IPS-NIHi11 (cell line): ENCODE measurements around the gene IL1B.

Experiments
- DNase-seq: peaks from one replicate; pipeline ENCODE4 v3.0.0; 2012; ENCODE audit warnings: mixed read lengths, low spot score

The IL1B gene

DNA sequence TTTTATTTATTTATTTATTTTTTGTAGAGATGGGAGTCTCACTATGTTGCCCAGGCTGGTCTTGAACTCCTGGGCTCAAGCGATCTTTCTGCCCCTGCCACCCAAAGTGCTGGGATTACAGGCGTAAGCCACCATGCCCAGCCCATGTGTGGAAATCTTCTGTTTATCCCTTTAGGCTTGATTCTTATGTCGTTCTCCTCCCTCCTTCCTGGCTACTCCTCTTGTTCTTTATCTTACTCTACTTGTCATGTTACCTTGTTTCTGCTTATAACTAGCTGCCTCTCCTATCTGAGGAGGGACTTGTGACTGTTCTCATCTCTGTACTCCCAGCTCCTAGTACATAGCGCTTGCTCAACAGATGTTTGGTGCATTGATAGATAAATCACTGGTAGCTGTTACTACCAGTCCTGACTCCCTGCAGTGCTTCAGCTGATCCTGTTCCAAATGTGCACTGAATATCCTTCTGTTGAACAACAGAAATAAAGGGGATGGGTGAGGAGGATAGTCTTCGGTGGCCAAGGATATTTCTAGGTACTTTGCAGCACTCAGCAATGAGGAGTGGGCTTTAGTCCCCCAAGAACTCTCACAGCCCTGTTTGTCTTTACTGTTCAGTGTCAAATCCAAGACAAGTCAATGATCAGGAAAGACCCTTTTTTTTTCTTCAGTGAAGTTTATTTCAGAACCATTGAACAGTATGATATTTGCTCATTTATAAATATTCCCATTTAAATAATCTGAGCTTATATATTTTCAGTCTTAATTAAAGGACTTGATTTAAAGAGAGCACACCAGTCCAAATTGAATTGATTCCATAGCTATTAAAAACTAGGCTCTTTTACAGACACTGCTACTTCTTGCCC, 7.2 kb downstream of the IL1B start:
- no peak for DNase-seq

DNA sequence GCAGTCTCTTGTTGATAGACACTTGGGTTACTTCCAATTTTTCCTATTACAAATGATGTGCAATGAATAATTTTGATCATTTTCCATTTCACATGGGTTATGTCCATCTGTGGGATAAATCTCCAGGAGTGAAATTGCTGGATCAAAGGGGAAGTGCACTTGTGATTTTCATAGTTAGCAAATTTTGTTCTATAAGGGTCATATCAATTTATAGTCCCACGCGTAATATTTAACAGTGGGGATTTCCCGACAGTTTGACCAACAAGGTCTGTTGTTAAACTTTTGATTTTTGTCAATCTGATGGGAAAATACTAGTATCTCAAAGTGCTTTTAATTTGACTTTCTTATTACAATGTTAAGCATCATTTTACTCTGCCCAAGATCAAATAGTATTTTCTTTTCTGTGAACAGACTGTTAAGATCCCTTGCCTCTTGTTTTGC, 8.3 kb downstream of the IL1B start:
- DNase-seq: no peak

DNA sequence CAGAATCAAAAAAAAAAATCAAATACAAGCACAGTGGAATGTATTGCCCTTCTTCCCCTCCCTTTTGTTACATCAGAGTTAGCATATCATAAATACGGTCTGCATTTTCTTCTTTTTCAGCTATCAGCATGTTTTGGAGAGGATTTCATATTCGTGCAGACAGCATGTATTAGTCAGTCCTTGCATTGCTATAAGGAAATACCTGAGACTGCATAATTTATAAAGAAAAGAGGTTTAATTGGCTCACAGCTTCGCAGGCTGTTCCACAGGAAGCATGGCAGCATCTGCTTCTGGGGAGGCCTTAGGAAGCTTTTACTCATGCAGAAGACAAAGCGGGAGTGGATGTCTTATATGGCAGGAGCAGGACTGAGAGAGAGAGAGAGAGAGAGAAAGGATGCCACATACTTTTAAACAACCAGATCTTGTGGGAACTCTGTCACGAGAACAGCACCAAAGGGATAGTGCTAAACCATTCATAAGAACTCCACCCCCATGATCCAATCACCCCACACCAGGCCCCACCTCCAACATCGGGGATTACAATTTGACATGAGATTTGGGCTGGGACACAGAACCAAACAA, 8.9 kb downstream of the IL1B start:
- no peak for DNase-seq

DNA sequence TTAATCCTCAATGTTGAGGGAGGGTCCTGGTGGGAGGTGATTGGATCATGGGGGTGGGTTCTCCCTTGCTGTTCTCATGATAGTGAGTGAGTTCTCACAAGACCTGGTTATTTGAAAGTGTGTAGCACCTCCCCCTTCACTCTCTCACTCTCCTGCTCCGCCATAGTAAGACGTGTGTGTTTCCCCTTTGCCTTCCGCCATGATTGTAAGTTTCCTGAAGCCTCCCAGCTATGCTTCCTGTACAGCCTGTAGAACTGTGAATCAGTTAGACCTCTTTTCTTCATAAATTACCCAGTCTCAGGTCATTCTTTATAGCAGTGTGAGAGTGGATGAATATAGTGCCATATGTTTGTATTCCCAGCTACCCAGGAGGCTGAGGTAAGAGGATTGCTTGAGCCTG, 9.6 kb downstream of the IL1B start:
- no peak for DNase-seq

DNA sequence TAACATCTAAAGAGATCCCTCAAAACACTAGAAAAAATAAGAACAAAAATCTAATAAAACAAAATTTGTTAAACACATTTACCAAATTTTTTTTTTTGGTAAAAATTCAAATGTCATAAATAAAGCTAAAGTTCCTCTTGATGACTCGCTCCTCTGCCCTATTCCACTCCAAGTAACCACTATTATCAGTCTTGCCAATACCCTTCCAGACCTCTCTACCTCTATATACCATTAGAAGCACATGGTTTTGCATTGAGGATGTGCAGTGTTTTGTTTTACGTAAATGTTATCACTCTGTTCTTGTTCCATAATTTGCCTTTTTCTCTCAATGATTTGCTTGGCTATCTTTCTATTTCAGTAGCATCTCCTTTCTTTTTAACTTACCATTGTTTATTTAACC, 10.9 kb downstream of the IL1B start:
- no peak for DNase-seq

DNA sequence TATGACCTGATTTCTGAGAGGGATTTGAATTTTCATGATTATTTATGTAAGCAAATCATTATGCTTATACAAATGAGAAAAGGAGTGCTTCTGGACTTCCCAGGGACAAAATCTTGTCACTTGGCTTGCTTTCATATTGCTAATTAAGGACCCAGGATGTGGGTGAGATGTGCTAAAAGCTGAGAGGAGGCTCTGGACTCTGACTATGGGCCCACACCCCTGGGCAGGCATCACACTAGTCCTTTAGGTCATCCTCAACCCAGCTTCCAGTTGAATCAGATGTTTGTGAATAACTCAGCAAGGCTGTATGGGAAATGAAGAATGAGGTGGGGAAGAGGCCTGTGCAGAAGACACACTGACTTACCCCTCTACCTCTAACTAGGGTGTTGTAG, 11.9 kb downstream of the IL1B start:
- no peak for DNase-seq

DNA sequence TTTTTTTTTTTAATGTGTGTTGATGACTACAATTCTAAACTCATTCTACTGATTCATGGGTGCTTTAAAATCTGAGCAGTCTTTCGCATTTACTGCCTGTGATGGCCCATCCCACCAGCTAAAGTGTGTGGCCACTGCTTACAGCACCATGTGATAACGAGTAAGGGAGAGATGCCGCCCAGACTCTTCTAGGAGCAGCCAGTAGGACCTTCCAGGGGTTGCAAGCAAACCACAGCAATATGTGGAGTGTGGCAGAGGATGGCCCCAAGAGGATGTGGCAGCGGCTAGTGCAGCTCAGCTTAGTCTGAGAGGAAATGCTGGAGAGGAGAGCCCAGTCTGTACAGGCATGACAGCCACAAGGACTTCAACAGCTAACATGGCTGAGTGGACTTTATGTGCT, 14.9 kb downstream of the IL1B start:
- no peak for DNase-seq

DNA sequence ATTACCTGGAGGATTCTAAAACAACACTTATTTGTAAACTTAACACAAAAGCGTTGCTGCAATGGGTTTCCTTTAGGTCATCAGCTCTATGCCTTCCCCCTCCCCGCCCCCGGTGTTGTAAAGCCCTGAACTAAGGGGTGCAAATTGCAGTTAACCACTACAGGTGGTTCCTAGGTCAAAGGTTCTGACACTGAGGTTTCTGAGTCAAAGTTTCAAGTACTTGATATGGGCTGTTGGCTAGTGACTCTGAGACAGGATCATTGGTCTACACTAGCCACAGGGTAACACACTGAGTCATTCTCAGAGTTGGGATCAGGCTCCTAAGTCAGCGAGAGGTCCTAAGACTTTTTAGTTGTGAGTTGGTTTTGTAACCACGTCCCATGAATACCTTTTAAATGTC, 15.4 kb downstream of the IL1B start:
- DNase-seq: peak; percentile 24

DNA sequence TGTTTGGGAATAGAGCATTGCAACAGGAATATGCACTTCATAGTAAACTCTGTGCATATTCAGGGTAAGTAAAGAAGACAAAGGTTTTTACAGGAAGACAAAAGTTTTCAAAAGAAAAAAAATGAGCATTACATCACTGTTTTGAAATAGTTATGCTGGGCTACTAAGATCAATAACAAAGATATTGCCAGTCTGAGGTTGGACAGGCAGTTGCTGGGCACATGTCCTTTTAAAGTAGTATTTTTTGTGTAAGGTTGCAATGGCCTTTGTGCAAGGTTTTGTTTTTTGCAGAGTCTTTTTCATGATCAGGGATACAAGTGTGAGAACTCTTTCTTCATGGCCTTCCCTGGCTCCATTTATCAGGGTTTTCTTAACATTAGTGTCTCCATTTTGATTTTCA, 16.2 kb downstream of the IL1B start:
- no peak for DNase-seq

DNA sequence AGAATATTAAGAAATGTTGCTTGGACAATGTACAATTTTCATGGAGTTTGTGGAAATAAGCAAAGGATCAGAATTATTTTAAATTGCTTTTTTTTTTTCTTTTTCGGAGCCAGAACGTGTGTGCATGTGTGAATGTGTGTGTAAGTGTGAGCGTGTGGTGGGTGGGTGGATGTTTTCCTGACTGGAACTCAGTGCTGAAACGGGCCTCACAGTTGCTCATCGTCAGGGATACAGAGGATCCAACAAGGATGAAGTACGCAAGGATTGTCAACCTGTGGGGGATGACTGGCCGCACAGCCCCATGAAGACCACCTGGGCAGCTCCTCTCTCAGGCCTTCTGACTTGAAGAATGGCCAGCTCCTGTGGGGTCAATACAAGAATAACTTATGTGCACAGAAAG, 17.5 kb downstream of the IL1B start:
- DNase-seq: no peak

DNA sequence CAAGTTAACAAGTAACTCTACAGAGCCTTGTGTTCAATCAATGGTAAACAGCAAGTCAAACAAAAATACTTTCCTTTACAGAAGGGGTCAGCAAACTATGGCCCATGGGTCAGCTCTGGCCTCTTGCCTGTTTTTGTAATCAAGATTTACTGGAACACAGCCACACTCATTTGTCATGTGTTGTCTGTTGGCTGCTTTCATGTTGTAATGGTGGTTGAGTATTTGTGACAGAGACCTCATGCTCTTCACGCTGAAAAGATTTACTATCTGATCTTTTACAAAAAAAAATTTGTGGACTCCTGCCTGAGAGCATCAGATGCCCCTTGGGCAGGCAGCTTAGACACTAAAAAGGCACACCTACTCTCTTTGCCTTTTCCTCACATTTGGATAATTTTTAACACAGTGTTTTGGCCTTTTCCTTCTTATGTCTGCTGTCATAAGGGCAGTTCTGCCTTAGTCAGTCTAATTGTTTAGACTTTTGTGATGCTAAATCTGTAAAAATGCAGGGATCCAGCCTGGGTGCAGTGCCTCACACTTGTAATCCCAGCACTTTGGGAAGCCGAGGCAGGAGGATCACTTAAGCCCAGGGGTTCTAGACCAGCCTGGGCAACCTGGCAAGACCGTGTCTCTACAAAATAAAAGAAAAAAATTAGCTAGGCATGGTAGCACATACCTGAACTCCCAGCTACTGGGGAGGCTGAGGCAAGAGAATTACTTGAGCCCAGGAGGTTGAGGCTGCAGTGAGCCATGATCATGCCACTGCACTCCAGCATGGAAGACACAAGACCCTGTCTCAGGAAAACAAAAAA, 18.3 kb downstream of the IL1B start:
- DNase-seq: no peak

DNA sequence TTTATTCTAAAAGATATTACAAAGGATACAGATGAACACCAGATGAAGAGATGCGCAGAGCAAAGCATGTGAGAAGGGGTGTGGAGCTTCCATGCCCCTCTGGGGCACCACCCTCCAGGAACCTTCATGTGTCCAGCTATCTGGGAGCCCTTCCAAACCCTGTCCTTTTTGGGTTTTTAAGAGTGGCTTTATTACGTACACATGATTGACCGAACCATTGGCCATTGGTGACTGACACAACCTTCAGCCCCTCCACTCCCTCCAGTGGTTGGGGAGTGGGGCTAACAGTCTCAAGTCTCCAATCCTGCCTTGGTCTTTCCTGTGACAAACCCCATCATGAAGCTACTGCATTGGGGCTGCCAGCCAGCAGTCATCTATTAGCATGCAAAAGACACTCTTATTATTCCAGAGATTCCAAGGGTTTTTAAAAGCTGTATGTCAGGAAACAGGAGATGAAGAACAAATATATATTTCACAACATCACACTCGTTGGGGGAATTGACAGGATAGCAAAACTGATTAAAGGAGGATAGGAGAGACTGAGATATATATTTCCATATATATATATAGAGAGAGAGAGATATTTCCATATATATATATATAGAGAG, 19.4 kb downstream of the IL1B start:
- DNase-seq: no peak

DNA sequence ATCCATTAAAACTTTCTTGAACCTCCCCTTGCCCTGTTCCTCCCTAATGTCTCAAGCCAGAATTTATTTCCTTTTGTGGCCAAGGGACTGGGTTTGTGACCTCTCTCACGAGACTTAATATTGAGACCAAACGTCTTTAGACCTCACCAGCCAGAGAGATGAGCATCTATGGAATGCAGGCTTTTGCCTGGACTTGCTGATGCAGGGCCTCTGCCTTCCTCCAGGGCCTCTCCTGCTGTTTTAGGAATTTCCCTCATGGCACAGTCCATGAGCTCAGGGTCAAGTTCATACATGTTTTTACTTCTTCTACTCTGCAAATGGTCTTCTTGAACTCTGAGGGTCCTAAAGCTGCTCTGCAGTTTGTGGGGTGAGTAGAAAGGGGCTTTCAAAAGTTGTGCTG, 22.3 kb downstream of the IL1B start:
- peak; percentile 75 for DNase-seq

DNA sequence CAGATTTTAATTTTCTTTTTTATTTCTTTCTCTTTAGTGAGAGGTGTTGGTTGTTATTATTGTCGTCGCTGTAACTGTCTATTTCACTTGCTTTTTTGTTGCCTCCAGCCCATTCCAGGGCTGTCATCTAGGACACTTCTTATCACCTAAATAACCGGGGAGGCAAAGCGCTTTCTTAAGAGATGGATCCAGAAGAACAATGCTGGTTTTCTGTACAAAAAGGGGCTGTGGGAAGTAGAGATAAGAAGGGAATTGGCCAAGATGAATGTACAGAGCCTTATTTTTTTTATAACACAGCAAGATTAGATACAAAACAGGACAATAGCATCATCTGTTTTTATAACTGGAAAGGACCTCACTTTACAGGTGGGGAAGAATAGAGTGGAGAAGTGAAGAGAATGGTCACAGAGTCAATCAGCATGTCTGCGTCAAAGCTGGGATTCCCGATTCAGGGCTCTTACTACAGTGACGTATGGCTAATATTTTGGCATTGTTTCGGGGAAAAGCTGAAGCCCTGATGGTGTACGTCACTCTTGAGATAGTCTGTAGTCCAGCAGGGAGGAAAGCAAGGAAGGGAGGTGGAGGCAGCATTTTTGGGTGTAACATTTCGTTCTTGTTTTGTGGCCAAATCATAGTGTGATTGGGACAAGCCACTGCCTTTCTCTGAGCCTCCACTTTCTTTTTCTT, 23.2 kb downstream of the IL1B start:
- no peak for DNase-seq

DNA sequence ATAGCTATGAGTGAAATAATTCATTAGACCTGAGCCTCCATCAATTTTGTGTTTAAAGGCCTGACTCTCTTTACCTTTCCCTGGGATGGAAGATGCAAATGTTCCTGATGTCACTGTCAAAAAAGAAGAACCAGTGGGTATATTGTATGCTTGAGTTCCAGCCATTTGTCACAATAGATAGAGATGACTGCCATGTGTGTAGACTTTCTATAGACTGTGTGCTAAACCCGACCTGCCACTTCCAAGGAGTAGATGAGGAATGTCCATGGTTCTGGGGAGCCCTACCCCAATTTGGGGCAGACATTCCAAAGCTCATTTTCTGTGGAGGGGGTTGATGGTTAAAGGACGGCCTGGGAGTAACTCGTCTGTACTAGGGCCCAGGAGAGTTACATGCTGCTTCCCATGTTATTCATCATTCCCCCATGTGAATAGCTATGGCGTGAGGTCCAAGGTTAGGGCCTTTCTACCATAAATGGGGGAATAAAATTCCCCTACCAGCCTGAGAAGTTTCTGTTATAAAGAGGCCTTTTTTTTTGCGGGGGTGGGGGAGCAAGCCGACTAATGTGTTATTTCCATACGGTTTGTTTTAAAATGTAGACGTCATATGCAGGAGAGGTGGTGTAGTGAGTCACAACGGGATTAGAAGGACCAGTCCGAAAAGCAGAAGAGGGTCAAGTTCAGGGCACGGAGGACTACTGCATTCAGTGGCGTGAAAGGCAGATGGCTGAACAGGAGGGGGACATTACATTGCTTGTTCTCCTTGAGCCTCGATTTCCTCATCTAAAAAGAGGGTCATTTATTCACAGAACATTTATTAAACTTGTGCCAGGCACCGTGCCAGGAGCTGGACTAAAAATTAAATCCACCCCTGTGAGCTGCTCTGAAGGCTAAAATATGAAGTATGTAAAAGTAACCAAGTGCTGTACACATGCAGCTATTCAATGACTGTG, 24.0 kb downstream of the IL1B start:
- DNase-seq: no peak

DNA sequence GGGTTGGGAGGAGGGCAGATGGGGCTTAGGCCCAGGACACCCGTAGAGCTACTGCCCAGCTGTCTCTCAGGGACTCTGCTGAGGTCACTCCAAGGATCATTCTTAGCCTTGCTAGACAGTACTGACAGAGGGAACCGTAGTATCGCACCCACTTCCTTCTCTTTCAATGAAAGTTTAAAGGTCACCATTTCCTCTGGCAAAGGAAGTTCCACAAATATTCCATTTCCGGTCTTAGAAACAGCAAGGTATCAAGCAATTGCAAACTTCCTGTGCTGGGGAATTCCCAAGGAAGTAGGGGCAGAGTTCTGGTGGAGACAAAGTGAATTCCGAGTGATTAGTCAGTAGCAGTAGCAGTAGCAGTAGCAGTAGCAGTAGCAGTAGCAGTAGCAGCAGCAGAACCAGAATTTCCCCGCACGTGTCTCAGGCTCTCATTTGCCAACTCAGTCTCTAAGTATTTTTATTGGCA, 24.7 kb downstream of the IL1B start:
- DNase-seq: no peak

DNA sequence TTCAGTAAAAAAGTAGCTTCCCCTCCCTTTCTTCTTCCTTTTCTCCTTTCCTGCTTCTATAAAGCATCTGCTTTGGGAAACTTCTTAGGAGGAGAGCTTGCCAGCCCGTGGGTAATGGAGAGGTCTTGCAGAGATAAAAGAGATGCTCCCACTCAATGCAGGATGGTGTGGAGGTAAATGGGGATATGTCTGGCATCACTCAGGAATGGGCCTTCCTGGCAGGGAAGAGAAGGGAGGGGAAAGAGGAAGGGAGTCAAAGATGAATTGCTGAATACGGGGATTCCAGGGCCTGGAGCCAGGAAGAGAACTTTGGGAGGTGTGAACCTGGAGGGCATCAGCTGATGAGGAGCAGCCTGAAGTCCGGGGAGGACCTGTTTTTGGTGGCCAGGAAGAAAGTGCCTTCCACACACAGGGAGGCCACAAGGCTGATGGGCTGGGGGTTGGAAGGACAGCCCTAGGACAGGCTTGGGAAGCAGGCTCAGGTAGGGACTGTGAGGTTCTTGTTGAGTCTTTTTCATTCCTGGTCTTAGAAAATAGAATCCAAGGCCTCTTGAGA, 25.2 kb downstream of the IL1B start:
- DNase-seq: no peak

DNA sequence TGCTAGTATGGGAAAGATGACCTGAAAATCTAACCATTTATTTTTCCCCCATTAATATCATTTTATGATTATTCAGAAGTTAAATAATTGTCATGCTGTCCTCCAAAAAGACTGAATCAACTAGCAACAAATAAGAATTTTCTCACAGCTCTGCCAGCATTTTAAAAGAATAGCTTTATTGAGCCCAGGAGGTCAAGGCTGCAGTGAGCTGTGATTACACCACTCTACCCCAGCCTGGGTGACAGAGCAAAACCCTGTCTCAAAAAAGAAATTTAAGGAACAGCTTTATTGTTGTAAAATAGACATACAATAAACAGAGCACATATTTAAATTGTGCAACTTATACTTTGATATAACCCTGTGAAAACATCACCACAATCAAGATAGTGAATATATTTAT, 27.5 kb downstream of the IL1B start:
- no peak for DNase-seq

DNA sequence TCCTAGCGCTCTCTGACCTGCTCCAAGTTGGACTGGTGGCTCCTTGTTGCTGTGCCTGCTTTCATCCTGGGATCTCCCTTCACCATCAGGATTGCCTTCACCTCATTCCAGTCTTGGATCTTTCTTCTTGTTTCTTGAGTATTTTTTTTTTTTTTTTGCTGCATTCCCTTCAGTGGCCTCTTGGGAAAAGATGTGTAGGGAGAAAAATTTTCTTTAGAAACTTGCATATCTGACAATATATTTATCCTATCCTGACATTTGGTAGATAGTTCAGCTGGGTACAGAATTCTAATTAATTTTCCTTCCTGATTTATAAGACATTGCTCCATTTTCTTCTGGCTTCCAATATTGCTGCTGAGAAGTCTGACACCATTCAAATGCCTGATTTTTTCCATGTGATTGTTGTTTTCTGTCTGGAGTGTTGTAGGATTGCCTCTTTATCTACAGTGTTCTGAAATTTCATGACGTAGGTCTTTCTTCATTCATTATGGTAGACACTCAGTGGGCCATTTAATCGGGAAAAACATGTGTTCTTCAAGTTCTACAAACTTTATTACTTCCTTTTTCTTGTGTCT, 29.3 kb downstream of the IL1B start:
- DNase-seq: no peak

DNA sequence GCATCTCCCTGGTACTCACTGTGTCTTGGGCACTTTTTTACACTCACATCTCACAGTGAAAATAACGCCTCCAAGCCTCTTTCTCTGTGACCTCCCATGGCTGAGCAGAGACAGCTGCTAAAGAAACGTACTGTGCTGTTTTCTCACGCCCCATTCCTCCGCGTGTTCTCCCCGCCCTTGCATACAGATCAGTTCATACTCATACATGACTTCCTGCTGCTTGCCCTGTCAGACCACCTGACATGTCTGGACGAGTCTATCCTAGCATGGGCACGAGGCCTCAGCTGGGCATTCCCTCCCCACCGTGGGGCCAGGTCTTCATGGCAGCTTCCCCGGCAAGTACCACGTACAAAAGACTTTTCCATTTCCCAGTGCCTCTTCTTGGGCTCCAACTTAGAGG, 31.0 kb downstream of the IL1B start:
- DNase-seq: no peak
